ENCODE results near the gene ZNF2.

The ZNF2 gene

GRCh38 chr2:95158441-95158840, 7.2 kb upstream of the ZNF2 start:
- TF ChIP-seq, protein P1, sequence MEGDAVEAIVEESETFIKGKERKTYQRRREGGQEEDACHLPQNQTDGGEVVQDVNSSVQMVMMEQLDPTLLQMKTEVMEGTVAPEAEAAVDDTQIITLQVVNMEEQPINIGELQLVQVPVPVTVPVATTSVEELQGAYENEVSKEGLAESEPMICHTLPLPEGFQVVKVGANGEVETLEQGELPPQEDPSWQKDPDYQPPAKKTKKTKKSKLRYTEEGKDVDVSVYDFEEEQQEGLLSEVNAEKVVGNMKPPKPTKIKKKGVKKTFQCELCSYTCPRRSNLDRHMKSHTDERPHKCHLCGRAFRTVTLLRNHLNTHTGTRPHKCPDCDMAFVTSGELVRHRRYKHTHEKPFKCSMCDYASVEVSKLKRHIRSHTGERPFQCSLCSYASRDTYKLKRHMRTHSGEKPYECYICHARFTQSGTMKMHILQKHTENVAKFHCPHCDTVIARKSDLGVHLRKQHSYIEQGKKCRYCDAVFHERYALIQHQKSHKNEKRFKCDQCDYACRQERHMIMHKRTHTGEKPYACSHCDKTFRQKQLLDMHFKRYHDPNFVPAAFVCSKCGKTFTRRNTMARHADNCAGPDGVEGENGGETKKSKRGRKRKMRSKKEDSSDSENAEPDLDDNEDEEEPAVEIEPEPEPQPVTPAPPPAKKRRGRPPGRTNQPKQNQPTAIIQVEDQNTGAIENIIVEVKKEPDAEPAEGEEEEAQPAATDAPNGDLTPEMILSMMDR (IDR thresholded peaks at IDR 0.05; ENCODE audit: low read depth, low read length), result no peak
- H3K4me3 ChIP-seq (ENCODE audit: low read depth, low read length), result peak overlapping the region; percentile 72

GRCh38 chr2:95158891-95159619, 6.6 kb upstream of the ZNF2 start:
- TF ChIP-seq, protein P1 (IDR thresholded peaks at IDR 0.05; ENCODE audit: low read depth, low read length), result no peak
- peak overlapping the region; percentile 72 for H3K4me3 ChIP-seq (ENCODE audit: low read depth, low read length)

DNA sequence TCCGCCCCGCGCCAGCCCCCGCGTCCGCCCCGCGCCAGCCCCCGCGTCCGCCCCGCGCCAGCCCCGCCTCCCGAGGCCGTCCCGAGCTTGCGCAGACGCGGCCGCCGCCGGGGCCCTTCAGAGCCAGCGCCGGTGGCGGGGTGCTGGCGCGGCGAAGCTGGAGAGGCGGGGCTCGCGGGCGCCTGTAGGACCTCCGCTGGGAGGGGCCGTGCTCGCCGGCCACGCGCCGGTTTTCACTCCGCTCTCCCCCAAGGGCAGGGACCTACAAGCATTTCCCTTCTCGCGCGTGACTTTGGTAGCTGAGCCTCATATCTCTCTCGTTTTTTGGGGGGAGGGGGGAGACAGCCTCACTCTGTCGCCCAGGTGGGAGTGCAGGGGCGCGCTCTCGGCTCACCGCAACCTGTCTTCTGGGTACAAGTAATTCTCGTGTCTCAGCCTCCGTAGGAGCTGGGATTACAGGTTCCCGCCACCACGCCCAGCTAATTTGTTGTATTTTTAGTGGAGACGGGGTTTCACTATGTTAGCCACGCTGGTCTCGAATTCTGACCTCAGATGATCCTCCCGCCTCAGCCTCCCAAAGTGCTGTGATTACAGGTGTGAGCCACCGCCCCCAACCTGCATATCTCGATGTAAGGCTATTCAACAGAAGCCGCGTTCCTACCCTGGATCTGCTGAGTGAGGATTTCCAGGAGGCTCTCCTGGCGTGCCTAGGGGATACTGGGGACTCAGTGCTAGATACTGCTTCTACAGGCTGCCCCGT, 5.7 kb upstream of the ZNF2 start, which contains the start of gene ZNF514:
Gene ZNF514, minus strand, starts transcription at position 159 of the 760 bp plus-strand sequence. CDS start 6,595 bp downstream, outside the sequence.
- peak within 1 kb of the TSS; percentile 72 for H3K4me3 ChIP-seq (ENCODE audit: low read depth, low read length)
- TF ChIP-seq, protein P1 (IDR thresholded peaks at IDR 0.05; ENCODE audit: low read depth, low read length), result no peak

GRCh38 chr2:95165030-95165370, 609 bp upstream of the ZNF2 start:
- H3K4me3 ChIP-seq (ENCODE audit: low read depth, low read length), result peak overlapping the region; percentile 82
- TF ChIP-seq, protein P1 (IDR thresholded peaks at IDR 0.05; ENCODE audit: low read depth, low read length), result no peak

DNA sequence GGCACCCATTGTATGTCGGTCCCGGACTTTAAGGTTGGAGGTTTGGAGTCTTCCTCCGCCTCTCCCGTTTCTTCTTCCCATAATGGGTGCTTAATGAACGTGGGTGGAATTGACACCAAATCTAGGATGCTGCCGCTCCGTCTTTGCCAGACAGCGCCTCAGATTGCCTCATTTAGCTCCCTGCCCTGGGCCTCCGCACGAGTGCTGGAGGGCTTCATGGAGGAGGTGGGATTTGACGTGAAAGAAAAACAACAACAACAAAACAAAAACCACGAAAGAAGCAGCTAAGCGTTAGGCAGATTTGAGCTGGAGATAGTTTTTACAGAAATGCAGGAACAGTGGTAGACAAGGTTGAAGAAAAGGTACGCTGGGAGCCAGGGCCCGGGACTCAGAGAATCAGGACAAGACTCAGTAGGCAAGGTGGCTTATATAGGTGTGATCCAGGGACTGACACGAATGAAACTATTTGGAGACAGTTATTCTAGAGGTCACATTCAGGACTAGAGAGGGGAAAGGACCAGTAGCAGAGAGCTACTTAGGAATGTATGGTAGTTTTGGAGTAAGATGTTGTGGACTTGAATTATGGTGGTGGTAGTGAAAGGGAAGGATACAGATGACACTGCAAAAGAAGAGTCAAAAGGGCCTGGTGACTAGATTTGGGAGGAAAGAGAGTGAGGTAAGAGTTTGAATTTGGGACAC, 605 bp downstream of the ZNF2 start:
- TF ChIP-seq, protein P1 (IDR thresholded peaks at IDR 0.05; ENCODE audit: low read depth, low read length), result no peak
- H3K4me3 ChIP-seq (ENCODE audit: low read depth, low read length), result peak overlapping the region; percentile 82

DNA sequence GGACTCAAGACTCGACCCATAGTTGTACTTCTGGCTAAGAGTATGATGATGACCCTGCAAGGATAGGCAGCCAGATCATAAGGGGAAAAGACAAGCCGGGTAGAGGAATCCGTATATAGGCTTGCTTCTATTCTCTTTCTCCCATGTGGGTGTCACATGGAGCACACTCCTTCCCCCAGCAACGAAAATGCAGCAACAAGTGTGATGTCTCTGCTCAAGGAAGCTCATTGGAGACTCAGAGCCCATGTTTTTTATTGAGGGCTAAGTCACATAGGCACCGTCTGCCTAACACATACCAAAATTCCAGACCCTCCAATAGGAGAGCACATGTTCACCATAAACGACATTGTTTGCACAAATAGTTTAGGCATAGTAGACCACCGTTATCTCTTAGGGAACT, 6.3 kb downstream of the ZNF2 start:
- H3K4me3 ChIP-seq (ENCODE audit: low read depth, low read length), result no peak overlapping the region
- TF ChIP-seq, protein P1 (IDR thresholded peaks at IDR 0.05; ENCODE audit: low read depth, low read length), result no peak

Data from WI38 (cell line).